HG02571 (cell line): ENCODE data around the gene NCF2.

Experiments used
- ATAC-seq: cut with Tn5 transposase; IDR thresholded peaks from one replicate; pipeline ENCODE4 v1.9.1; 2021; ENCODE audit warnings: mild to moderate bottlenecking, moderate library complexity; ENCODE audit not compliant: unreplicated experiment

Gene NCF2

DNA sequence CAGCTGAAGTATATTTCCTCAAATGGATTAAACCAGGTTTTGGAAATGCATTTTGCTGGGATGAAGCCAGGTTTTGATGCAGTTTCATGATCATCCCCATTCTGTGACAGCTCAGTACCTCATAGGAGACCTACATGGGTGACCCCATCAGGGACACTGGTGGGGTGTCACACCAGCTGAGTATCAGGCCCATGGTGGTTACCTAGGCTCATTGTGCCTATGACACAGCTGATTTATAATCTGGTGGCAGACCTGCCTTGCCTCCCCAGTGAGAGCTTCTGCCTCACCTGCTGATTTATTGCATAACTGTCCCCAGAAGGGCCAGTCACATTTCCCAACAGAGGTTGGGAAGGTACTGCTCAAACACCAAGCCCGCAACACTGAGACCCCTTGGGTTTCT lies 3.8 kb downstream of the NCF2 start:
- no peak for ATAC-seq

DNA sequence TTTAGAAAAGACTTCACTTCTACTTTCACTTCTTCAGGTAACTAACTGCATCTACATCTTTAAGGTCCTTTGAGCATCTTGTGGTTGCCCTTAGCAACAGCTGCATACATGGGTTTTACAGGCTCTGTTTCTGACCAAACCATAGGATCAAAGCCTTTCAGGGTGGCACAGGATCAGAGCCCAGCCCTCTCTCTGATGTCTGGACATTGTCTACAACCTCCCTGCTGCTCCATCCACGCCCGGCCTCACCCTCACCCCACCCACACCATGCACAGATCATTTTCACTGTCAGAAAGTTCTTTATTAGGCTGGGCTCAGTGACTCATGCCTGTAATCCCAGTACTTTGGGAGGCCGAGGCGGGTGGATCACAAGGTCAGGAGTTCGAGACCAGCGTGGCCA lies 5.2 kb downstream of the NCF2 start:
- ATAC-seq: no peak

DNA sequence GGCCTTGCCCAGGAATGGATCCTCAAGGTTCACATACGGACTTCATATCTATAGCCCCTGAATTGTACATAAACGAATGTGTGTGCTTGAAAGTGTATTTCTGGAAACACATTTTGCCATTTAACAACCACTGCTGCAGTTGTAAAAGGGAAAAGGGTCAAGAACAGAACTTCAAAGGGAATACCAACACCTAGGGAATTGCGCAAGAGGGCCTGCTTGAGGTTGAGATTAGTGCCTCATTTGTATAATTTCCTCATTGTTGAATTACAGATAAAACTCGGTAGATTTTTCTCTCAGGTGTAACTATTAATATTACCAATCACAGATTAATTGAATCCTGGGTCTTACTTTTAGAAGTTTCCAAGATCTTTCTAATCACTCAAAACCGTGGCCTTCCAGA lies 6.1 kb downstream of the NCF2 start:
- no peak for ATAC-seq

GRCh38 chr1:183583466-183583865 lies 6.8 kb downstream of the NCF2 start:
- ATAC-seq: no peak

DNA sequence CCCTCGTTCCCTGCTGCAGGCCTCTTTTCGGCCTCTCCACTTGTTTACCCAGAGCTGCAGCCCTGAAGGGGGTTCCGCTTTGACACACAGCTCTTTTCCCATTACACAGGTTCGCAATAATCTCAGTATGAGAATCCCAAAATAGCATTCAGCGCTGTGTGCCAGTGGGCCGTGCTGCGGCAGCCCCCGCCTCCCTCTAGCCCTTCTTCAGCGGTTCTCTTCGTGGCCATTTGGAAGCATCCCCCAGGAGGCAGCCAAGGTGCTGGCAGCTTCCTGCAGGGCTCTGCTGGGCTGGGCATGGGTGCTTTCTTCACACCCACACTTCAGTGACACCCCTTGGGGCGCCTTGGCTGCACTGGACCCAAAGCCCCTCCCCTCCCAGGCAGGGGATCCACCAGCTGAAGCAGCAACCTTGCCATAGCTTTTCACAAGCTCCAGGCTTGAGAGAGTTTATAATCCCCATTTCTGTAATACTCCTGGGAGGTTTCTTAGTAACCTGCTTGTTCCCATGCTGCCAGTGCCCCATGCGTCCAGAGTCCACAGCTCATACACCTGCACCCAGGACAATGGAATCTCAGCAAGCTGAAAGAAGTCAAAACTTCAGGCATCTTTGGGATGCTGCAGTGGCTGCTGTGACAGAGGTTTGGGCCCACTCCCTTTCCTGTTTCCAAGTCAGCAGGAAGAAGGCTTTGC lies 8.1 kb downstream of the NCF2 start:
- no peak for ATAC-seq

DNA sequence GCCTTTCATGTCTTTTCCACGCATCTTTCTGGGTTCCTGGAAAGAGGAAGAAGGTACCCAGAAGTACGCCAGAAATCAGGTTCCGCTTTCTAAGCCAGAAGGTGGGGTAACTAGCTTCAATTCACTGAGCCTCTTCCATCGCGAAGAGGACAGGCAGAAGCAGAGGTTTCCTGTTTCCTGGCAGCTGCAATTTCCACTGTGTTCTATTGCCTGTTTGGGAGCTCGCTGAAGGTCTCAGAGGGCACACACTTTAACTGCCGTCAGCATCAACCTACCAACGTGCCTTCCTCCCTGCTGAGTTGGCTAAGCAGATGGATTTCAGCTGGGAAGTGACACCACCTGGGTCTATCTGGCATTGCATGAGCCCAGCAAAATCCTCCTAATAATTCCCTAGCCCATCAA lies 10.0 kb downstream of the NCF2 start:
- ATAC-seq: no peak

- no peak for ATAC-seq
Measured at GRCh38 chr1:183578856-183579255, 11.4 kb downstream of the NCF2 start.

GRCh38 chr1:183577897-183578465 lies 12.3 kb downstream of the NCF2 start:
- no peak for ATAC-seq

- ATAC-seq: no peak
Measured at GRCh38 chr1:183576537-183576936, 13.7 kb downstream of the NCF2 start.

DNA sequence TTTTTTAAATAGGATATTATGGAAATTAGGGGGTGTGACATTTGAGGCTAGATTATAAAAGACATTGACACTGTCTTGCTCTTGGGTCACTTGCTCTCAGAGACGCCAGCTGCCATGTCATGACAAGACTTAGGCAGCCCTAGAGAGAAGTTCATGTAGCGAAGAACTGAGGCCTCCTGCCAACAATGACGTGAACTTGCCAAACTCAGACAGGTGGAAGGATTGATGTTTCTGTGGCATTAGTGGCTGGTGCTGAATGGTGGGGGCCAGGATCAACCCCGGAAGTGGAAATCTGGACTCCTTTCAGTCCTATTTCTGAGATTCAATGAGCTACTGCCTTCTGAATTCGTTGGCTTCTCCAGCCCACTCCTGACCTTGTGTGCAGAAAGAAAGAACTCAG lies 14.7 kb downstream of the NCF2 start:
- no peak for ATAC-seq

DNA sequence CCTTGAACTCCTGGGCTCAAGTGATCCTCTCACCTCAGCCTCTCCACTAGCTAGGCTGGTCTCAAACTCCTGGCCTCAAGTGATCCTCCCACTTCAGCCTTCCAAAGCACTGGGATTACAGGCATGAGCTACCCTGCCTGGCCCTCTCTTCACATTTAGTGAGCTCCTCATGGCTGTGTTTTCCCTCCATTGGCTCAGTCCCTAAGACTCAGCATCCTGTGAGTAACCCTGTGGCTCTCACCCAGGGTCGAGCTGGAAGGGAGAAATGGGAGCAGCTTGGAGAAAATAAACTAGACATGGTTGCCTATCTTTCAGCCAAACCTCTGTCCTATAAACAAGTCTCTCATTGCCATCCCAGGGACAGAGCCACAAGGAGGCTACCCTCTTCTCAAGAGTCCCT lies 17.5 kb downstream of the NCF2 start:
- no peak for ATAC-seq

- no peak for ATAC-seq
Measured at GRCh38 chr1:183571678-183572268, 18.5 kb downstream of the NCF2 start.

- ATAC-seq: no peak
Measured at GRCh38 chr1:183570451-183570850, 19.8 kb downstream of the NCF2 start.

DNA sequence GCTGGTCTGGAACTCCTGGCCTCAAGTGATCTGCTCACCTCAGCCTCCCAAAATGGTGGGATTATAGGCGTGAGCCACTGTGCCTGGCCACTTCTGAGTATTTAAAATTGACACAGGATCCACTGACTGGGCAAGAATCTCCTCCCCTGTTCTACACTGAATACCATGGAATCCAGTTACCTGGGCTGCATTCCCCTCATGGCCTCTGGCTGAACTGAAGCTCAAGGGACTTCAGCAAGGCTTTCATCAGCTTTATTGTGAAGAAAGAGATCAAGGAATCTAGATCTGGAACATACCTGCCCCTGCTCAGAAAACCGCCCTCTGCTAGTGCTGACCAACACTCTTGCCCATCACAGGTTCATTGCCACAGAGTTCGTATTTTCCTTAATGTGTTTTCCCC lies 20.5 kb downstream of the NCF2 start:
- no peak for ATAC-seq

DNA sequence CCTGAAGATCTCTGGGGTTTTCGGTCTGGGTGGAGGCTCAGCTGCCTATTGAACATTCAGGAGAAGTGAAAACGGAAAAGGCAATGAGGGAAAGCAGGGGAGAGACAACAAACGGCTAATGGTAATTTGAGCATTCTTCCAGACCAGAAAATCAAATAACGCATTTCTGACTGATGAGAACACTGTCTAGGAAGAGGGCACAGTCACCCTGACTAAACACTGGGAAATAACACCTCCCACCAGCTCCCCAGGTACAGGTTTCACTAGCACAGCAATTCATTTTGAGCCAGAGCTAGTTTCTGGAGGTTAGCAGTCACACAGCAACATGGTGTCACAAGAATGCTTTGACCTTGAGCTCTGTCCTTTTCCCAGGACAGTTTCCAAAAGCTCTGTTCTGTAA lies 21.1 kb downstream of the NCF2 start:
- ATAC-seq: no peak

- ATAC-seq: no peak
Measured at GRCh38 chr1:183568176-183569021, 21.9 kb downstream of the NCF2 start.

GRCh38 chr1:183567584-183567983 lies 22.7 kb downstream of the NCF2 start:
- ATAC-seq: no peak

DNA sequence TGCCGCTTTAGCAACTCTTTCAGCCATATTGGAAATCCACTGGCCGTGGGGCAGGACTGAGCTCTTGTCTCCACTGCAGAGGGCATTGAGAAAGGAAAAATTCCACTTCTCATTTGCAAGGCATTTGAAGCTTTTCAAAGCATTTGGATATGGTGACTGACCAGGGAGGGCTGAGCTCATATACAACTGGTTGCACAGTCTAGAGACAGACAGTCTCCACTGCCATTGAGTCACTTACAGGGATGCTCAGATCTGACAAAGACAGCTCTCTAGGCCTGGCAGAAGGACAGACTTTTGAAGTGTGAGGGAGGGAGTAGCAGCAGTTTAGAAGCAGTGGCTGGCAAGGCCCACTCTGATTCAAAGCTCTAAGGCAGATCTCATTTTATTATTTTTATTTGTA lies 24.2 kb downstream of the NCF2 start:
- ATAC-seq: no peak

DNA sequence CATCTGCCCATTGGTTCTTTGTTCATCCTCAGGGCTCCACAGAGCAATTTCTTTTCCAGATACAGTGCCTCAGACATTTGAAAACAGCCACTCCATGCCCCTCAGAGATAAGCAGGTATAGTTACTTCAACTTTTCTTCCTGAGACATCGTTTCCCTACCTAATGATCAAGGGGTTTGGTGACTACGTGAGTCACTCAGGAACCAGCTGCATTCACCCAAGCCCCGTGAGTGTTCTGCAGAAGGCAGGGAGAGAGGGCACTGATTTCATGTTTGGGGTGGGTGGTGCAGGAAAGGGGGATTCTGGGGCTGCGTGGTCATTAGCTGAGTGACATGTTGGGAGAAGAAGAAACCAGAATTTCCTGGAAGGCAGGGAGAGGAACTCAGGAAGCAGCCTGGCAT lies 25.0 kb downstream of the NCF2 start:
- no peak for ATAC-seq

- ATAC-seq: no peak
Measured at GRCh38 chr1:183562701-183563100, 27.6 kb downstream of the NCF2 start.

DNA sequence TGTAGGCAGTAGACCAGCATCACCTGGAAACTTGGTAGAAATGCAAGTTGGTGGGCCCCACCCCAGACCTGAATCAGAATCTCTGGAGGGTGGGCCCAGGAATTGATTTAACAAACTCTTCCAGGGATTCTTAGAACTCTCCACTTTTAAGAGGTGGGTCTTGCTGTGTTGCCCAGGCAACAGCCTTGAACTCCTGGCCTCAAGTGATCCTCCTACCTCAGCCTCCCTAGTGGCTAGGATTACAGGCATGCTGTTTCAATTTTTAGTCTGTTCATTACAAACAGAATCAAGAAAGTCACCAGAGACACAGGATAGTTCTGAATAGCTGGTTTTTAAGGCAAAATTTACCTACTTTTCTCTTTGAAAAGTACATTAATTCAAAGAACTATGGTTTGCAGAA lies 31.2 kb downstream of the NCF2 start:
- ATAC-seq: no peak

GRCh38 chr1:183554577-183554976 lies 35.7 kb downstream of the NCF2 start:
- no peak for ATAC-seq
